HEK293 (cell line): ENCODE measurements around the gene SEC24C.

Source experiments
- KLF1 ChIP-seq: fragments of 450-650 bp; formaldehyde crosslinking; IDR thresholded peaks from 2 replicates; pipeline ENCODE4 v1.5.1; 2016; ENCODE audit warnings: missing biosample characterization, missing genetic modification characterization
- KLF8 ChIP-seq: fragments of 450-650 bp; formaldehyde crosslinking; IDR thresholded peaks from 2 replicates; pipeline ENCODE4 v1.5.1; 2016; ENCODE audit warnings: missing biosample characterization, missing genetic modification characterization
- MZF1 ChIP-seq: fragments of 450-650 bp; formaldehyde crosslinking; IDR thresholded peaks from 2 replicates; pipeline ENCODE4 v1.5.1; 2017; ENCODE audit warnings: missing biosample characterization, missing genetic modification characterization, borderline replicate concordance
- OSR2 ChIP-seq: fragments of 450-650 bp; formaldehyde crosslinking; IDR thresholded peaks from 2 replicates; pipeline ENCODE4 v1.5.1; 2016; ENCODE audit warnings: missing biosample characterization, missing genetic modification characterization
- SP2 ChIP-seq: fragments of 450-650 bp; formaldehyde crosslinking; IDR thresholded peaks from 2 replicates; pipeline ENCODE4 v1.5.1; 2016; ENCODE audit warnings: missing biosample characterization, missing genetic modification characterization
- WT1 ChIP-seq: fragments of 450-650 bp; formaldehyde crosslinking; IDR thresholded peaks from 2 replicates; pipeline ENCODE4 v1.5.1; 2016; ENCODE audit warnings: missing biosample characterization, missing genetic modification characterization
- ZBTB48 ChIP-seq: fragments of 450-650 bp; formaldehyde crosslinking; IDR thresholded peaks from 2 replicates; pipeline ENCODE4 v1.5.1; 2016; ENCODE audit warnings: missing biosample characterization, missing genetic modification characterization
- ZBTB8A ChIP-seq: fragments of 450-650 bp; formaldehyde crosslinking; IDR thresholded peaks from 2 replicates; pipeline ENCODE4 v1.5.1; 2016; ENCODE audit warnings: missing biosample characterization, missing genetic modification characterization
- ZFP3 ChIP-seq: fragments of 450-650 bp; formaldehyde crosslinking; IDR thresholded peaks from 2 replicates; pipeline ENCODE4 v1.5.1; 2016; ENCODE audit warnings: low read depth, missing biosample characterization, missing genetic modification characterization
- ZNF140 ChIP-seq: fragments of 450-650 bp; formaldehyde crosslinking; IDR thresholded peaks from 2 replicates; pipeline ENCODE4 v1.5.1; 2016; ENCODE audit warnings: missing biosample characterization, missing genetic modification characterization
- ZNF146 ChIP-seq: fragments of 450-650 bp; formaldehyde crosslinking; IDR thresholded peaks from 2 replicates; pipeline ENCODE4 v1.5.1; 2016; ENCODE audit warnings: missing biosample characterization, missing genetic modification characterization
- ZNF155 ChIP-seq: fragments of 450-650 bp; formaldehyde crosslinking; IDR thresholded peaks from 2 replicates; pipeline ENCODE4 v1.5.1; 2016; ENCODE audit warnings: missing biosample characterization, missing genetic modification characterization
- ZNF169 ChIP-seq: fragments of 450-650 bp; formaldehyde crosslinking; IDR thresholded peaks from 2 replicates; pipeline ENCODE4 v1.5.1; 2016; ENCODE audit warnings: missing biosample characterization, missing genetic modification characterization
- ZNF292 ChIP-seq: fragments of 450-650 bp; formaldehyde crosslinking; IDR thresholded peaks from 2 replicates; pipeline ENCODE4 v1.5.1; 2016; ENCODE audit warnings: low read depth, missing biosample characterization, missing genetic modification characterization, borderline replicate concordance
- ZNF354C ChIP-seq: fragments of 450-650 bp; formaldehyde crosslinking; IDR thresholded peaks from 2 replicates; pipeline ENCODE4 v1.5.1; 2016; ENCODE audit warnings: missing biosample characterization, missing genetic modification characterization, low read depth, borderline replicate concordance
- ZNF366 ChIP-seq: fragments of 450-650 bp; formaldehyde crosslinking; conservative IDR thresholded peaks from 2 replicates; pipeline ENCODE4 v1.5.1; 2016; ENCODE audit warnings: missing biosample characterization, missing genetic modification characterization
- ZNF394 ChIP-seq: fragments of 450-650 bp; formaldehyde crosslinking; IDR thresholded peaks from 2 replicates; pipeline ENCODE4 v1.5.1; 2016; ENCODE audit warnings: missing biosample characterization, missing genetic modification characterization, mild to moderate bottlenecking, moderate library complexity, borderline replicate concordance
- ZNF48 ChIP-seq: fragments of 450-650 bp; formaldehyde crosslinking; IDR thresholded peaks from 2 replicates; pipeline ENCODE4 v1.5.1; 2016; ENCODE audit warnings: missing biosample characterization, missing genetic modification characterization
- ZNF514 ChIP-seq: fragments of 450-650 bp; formaldehyde crosslinking; IDR thresholded peaks from 2 replicates; pipeline ENCODE4 v1.5.1; 2016; ENCODE audit warnings: missing biosample characterization, missing genetic modification characterization
- ZNF544 ChIP-seq: fragments of 450-650 bp; formaldehyde crosslinking; IDR thresholded peaks from 2 replicates; pipeline ENCODE4 v1.5.0; 2017; ENCODE audit warnings: missing biosample characterization, missing genetic modification characterization
- ZNF561 ChIP-seq: fragments of 450-650 bp; IDR thresholded peaks from 2 replicates; pipeline ENCODE4 v1.5.1; 2018; ENCODE audit warnings: missing biosample characterization, missing genetic modification characterization, borderline replicate concordance
- ZNF571 ChIP-seq: fragments of 450-650 bp; formaldehyde crosslinking; IDR thresholded peaks from 2 replicates; pipeline ENCODE4 v1.5.0; 2017; ENCODE audit warnings: missing biosample characterization, missing genetic modification characterization
- ZNF624 ChIP-seq: fragments of 450-650 bp; formaldehyde crosslinking; IDR thresholded peaks from 2 replicates; pipeline ENCODE4 v1.5.1; 2017; ENCODE audit warnings: missing biosample characterization, missing genetic modification characterization
- ZNF626 ChIP-seq: fragments of 450-650 bp; sonication (Bioruptor Pico); formaldehyde crosslinking; IDR thresholded peaks from 2 replicates; pipeline ENCODE4 v1.5.1; 2018; ENCODE audit warnings: missing biosample characterization, missing genetic modification characterization, inconsistent platforms
- ZNF654 ChIP-seq: fragments of 450-650 bp; formaldehyde crosslinking; IDR thresholded peaks from 2 replicates; pipeline ENCODE4 v1.5.1; 2016; ENCODE audit warnings: low read depth, missing biosample characterization, missing genetic modification characterization
- ZNF664 ChIP-seq: fragments of 450-650 bp; formaldehyde crosslinking; IDR thresholded peaks from 2 replicates; pipeline ENCODE4 v1.5.1; 2016; ENCODE audit warnings: missing biosample characterization, missing genetic modification characterization
- ZNF701 ChIP-seq: fragments of 450-650 bp; formaldehyde crosslinking; IDR thresholded peaks from 2 replicates; pipeline ENCODE4 v1.5.1; 2016; ENCODE audit warnings: missing biosample characterization, missing genetic modification characterization
- ZNF776 ChIP-seq: fragments of 450-650 bp; formaldehyde crosslinking; IDR thresholded peaks from 2 replicates; pipeline ENCODE4 v1.5.0; 2017; ENCODE audit warnings: missing biosample characterization, missing genetic modification characterization, borderline replicate concordance
- ZNF843 ChIP-seq: fragments of 450-650 bp; formaldehyde crosslinking; IDR thresholded peaks from 2 replicates; pipeline ENCODE4 v1.5.1; 2016; ENCODE audit warnings: missing biosample characterization, missing genetic modification characterization
- TF ChIP-seq, protein P1 (sequence below): fragments of 450-650 bp; formaldehyde crosslinking; IDR thresholded peaks from 2 replicates; pipeline ENCODE4 v1.5.1; 2016; ENCODE audit warnings: missing biosample characterization, missing genetic modification characterization, low read depth
- TF ChIP-seq, protein P2 (sequence below): fragments of 450-650 bp; IDR thresholded peaks from 2 replicates; pipeline ENCODE4 v1.5.1; 2018; ENCODE audit warnings: missing biosample characterization, mild to moderate bottlenecking, missing genetic modification characterization
- TF ChIP-seq, protein P3 (sequence below): fragments of 450-650 bp; formaldehyde crosslinking; IDR thresholded peaks from 2 replicates; pipeline ENCODE4 v1.5.1; 2016; ENCODE audit warnings: missing biosample characterization, missing genetic modification characterization

Gene SEC24C

DNA sequence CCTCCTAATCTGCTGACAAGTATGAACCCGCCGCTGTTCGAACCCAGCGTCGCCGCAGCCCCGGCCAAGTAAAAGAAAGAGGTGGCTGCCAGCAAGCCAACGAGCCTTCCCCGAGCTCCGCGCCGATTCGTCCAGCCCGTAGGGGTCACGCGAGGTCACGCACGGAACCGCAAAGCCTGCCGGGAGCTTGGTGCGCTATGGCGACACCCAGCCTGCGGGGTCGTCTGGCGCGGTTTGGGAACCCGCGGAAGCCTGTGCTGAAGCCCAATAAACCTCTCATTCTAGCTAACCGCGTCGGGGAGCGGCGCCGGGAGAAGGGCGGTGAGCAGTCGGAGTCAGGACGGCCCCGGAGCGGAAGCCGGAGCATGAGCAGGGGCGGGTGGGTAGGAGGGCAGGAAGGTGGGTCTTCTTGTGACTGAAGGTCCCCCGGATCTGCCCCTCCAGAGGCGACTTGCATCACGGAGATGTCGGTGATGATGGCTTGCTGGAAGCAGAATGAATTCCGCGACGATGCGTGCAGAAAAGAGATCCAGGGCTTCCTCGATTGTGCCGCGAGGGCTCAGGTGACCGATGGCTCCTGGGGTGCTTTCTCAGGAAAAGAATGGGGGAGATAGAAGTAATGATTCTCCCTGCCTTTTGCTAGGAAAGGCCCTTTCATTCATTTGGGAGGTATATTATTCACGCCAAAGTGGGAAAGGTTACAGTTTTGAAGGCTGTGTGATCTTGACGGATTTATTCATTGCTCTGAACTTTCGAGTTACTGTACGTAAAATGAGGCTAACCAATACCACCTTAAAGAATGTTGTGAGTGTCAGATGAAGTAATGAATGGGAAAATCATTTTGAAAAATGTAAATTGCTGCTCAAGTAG lies 37.9 kb downstream of the SEC24C start, which contains the start of gene CHCHD1 (continued):
- TF ChIP-seq WT1 (tag by site-specific recombination) (no peak), ZNF354C (no peak), ZNF146 (tag by site-specific recombination) (no peak), ZNF571 (tag by site-specific recombination) (no peak), ZNF514 (tag by site-specific recombination) (no peak), ZNF776 (tag by site-specific recombination) (no peak), OSR2 (tag by site-specific recombination) (0 out of 2 replicates have a peak, but pooled peaks have one; percentile 20), ZNF292 (tag by site-specific recombination) (no peak), MZF1 (tag by site-specific recombination) (no peak), ZNF664 (tag by site-specific recombination) (no peak), ZNF48 (tag by site-specific recombination) (no peak), ZBTB48 (tag by site-specific recombination) (no peak), ZNF624 (tag by site-specific recombination) (no peak), SP2 (peak; percentile 96), ZBTB8A (tag by site-specific recombination) (no peak), ZNF169 (no peak), ZNF561 (0 out of 2 replicates have a peak, but pooled peaks have one; percentile 30), ZNF626 (no peak), ZNF701 (tag by site-specific recombination) (no peak), KLF1 (tag by site-specific recombination) (no peak), ZNF843 (tag by site-specific recombination) (peak; percentile 27; the same call in 1 of the 2 replicates), ZFP3 (tag by site-specific recombination) (no peak), ZNF654 (no peak), KLF8 (tag by site-specific recombination) (peak; percentile 78), ZNF366 (tag by site-specific recombination) (no peak), ZNF140 (tag by site-specific recombination) (no peak), ZNF394 (tag by site-specific recombination) (no peak; the same call in 1 of the 2 replicates), ZNF544 (tag by site-specific recombination) (no peak), ZNF155 (no peak)
- TF ChIP-seq, protein P1, sequence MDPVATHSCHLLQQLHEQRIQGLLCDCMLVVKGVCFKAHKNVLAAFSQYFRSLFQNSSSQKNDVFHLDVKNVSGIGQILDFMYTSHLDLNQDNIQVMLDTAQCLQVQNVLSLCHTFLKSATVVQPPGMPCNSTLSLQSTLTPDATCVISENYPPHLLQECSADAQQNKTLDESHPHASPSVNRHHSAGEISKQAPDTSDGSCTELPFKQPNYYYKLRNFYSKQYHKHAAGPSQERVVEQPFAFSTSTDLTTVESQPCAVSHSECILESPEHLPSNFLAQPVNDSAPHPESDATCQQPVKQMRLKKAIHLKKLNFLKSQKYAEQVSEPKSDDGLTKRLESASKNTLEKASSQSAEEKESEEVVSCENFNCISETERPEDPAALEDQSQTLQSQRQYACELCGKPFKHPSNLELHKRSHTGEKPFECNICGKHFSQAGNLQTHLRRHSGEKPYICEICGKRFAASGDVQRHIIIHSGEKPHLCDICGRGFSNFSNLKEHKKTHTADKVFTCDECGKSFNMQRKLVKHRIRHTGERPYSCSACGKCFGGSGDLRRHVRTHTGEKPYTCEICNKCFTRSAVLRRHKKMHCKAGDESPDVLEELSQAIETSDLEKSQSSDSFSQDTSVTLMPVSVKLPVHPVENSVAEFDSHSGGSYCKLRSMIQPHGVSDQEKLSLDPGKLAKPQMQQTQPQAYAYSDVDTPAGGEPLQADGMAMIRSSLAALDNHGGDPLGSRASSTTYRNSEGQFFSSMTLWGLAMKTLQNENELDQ (tag by site-specific recombination) = no peak
- TF ChIP-seq, protein P2, sequence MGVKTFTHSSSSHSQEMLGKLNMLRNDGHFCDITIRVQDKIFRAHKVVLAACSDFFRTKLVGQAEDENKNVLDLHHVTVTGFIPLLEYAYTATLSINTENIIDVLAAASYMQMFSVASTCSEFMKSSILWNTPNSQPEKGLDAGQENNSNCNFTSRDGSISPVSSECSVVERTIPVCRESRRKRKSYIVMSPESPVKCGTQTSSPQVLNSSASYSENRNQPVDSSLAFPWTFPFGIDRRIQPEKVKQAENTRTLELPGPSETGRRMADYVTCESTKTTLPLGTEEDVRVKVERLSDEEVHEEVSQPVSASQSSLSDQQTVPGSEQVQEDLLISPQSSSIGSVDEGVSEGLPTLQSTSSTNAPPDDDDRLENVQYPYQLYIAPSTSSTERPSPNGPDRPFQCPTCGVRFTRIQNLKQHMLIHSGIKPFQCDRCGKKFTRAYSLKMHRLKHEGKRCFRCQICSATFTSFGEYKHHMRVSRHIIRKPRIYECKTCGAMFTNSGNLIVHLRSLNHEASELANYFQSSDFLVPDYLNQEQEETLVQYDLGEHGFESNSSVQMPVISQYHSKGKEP (tag by site-specific recombination) = no peak
- TF ChIP-seq, protein P3, sequence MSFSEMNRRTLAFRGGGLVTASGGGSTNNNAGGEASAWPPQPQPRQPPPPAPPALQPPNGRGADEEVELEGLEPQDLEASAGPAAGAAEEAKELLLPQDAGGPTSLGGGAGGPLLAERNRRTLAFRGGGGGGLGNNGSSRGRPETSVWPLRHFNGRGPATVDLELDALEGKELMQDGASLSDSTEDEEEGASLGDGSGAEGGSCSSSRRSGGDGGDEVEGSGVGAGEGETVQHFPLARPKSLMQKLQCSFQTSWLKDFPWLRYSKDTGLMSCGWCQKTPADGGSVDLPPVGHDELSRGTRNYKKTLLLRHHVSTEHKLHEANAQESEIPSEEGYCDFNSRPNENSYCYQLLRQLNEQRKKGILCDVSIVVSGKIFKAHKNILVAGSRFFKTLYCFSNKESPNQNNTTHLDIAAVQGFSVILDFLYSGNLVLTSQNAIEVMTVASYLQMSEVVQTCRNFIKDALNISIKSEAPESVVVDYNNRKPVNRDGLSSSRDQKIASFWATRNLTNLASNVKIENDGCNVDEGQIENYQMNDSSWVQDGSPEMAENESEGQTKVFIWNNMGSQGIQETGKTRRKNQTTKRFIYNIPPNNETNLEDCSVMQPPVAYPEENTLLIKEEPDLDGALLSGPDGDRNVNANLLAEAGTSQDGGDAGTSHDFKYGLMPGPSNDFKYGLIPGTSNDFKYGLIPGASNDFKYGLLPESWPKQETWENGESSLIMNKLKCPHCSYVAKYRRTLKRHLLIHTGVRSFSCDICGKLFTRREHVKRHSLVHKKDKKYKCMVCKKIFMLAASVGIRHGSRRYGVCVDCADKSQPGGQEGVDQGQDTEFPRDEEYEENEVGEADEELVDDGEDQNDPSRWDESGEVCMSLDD = no peak
